WTC11 (cell line): ENCODE measurements around the gene FUT2. TPM values are rescaled to one million over a fixed set of nuclear protein-coding genes. Genes with fewer than 3 reads are reported as not detected.
A peak's percentile ranks its signal among the peaks of the same experiment; 100 is the strongest.

Experiments
- ATAC-seq: fragments of 200-7000 bp; cut with Tn5 transposase; 2 replicates; pipeline ENCODE4 v1.10.0; 2021; ENCODE audit warnings: mild to moderate bottlenecking, moderate library complexity
- CTCF ChIA-PET: fragments of 300-600 bp; sonication (Branson Sonifier 250); formaldehyde crosslinking; loops from one replicate; lab custom pipeline; 2021; ENCODE audit warnings: antibody characterized with exemption; lab: Charles Lee
- POLR2A ChIA-PET: fragments of 350-600 bp; sonication (Branson Sonifier 250); formaldehyde crosslinking; loops from one replicate; lab custom pipeline; 2021; ENCODE audit warnings: antibody characterized with exemption; lab: Charles Lee
- DNase-seq: peaks from one replicate; pipeline ENCODE4 v3.0.0; 2021; ENCODE audit warnings: low spot score
- H3K27ac Mint-ChIP-seq: 2 replicates; pipeline ENCODE4 v1.8.0; 2021; ENCODE audit warnings: mixed read lengths
- H3K27me3 Mint-ChIP-seq: 2 replicates; pipeline ENCODE4 v1.8.0; 2021; ENCODE audit warnings: low read depth, mild to moderate bottlenecking, moderate library complexity, mixed read lengths
- H3K36me3 Mint-ChIP-seq: 2 replicates; pipeline ENCODE4 v1.8.0; 2021; ENCODE audit warnings: mixed read lengths
- H3K4me1 Mint-ChIP-seq: 2 replicates; pipeline ENCODE4 v1.8.0; 2022; ENCODE audit warnings: mixed read lengths
- H3K4me3 Mint-ChIP-seq: 2 replicates; pipeline ENCODE4 v1.8.0; 2021; ENCODE audit warnings: mild to moderate bottlenecking, moderate library complexity, mixed read lengths
- H3K9me3 Mint-ChIP-seq: 2 replicates; pipeline ENCODE4 v1.8.0; 2021; ENCODE audit warnings: mixed read lengths
- AFF4 ChIP-seq: sonication (generic); formaldehyde crosslinking; IDR thresholded peaks from 2 replicates; pipeline ENCODE4 v1.8.1; 2023; ENCODE audit warnings: mild to moderate bottlenecking, missing genetic modification reagents, borderline replicate concordance
- ATF3 ChIP-seq: sonication (generic); formaldehyde crosslinking; conservative IDR thresholded peaks from 2 replicates; pipeline ENCODE4 v1.8.1; 2022; ENCODE audit warnings: mild to moderate bottlenecking, missing genetic modification reagents
- CREM ChIP-seq: sonication (generic); formaldehyde crosslinking; IDR thresholded peaks from 2 replicates; pipeline ENCODE4 v1.8.1; 2022; ENCODE audit warnings: mild to moderate bottlenecking, missing genetic modification reagents, moderate library complexity
- E2F1 ChIP-seq: sonication (generic); formaldehyde crosslinking; IDR thresholded peaks from 2 replicates; pipeline ENCODE4 v1.8.0; 2022; ENCODE audit warnings: mild to moderate bottlenecking, missing genetic modification reagents
- IRF1 ChIP-seq: sonication (generic); formaldehyde crosslinking; IDR thresholded peaks from 2 replicates; pipeline ENCODE4 v1.8.0; 2023; ENCODE audit warnings: missing genetic modification reagents
- MAX ChIP-seq: sonication (generic); formaldehyde crosslinking; IDR thresholded peaks from 2 replicates; pipeline ENCODE4 v1.8.0; 2022; ENCODE audit warnings: mild to moderate bottlenecking, missing genetic modification reagents
- NFATC4 ChIP-seq: fragments of 250-450 bp; sonication (Bioruptor Pico); IDR thresholded peaks from 2 replicates; pipeline ENCODE4 v1.9.0; 2021; ENCODE audit warnings: mild to moderate bottlenecking
- NFYB ChIP-seq: sonication (generic); formaldehyde crosslinking; conservative IDR thresholded peaks from 2 replicates; pipeline ENCODE4 v1.8.0; 2022; ENCODE audit warnings: low read depth, missing genetic modification reagents
- PRDM15 ChIP-seq: sonication (generic); formaldehyde crosslinking; IDR thresholded peaks from 2 replicates; pipeline ENCODE4 v1.8.0; 2022; ENCODE audit warnings: missing genetic modification reagents
- SP1 ChIP-seq: sonication (generic); formaldehyde crosslinking; conservative IDR thresholded peaks from 2 replicates; pipeline ENCODE4 v1.8.1; 2022; ENCODE audit warnings: missing genetic modification reagents
- TEAD1 ChIP-seq: sonication (generic); formaldehyde crosslinking; IDR thresholded peaks from 2 replicates; pipeline ENCODE4 v1.8.0; 2022; ENCODE audit warnings: mild to moderate bottlenecking, missing genetic modification reagents
- TP53 ChIP-seq: sonication (generic); formaldehyde crosslinking; IDR thresholded peaks from 2 replicates; pipeline ENCODE4 v1.8.1; 2023; ENCODE audit warnings: mild to moderate bottlenecking, missing genetic modification reagents
- ZBTB43 ChIP-seq: sonication (generic); formaldehyde crosslinking; IDR thresholded peaks from 2 replicates; pipeline ENCODE4 v1.8.1; 2023; ENCODE audit warnings: mild to moderate bottlenecking, missing genetic modification reagents
- ZNF263 ChIP-seq: sonication (generic); formaldehyde crosslinking; IDR thresholded peaks from 2 replicates; pipeline ENCODE4 v1.8.1; 2022; ENCODE audit warnings: low read depth, mild to moderate bottlenecking, moderate library complexity, missing genetic modification reagents
- ZNF317 ChIP-seq: sonication (generic); formaldehyde crosslinking; IDR thresholded peaks from 2 replicates; pipeline ENCODE4 v1.8.1; 2023; ENCODE audit warnings: low read depth, mild to moderate bottlenecking, moderate library complexity, missing genetic modification reagents, borderline replicate concordance
- ZNF671 ChIP-seq: fragments of 250-450 bp; sonication (Bioruptor Pico); IDR thresholded peaks from 2 replicates; pipeline ENCODE4 v1.8.0; 2021; ENCODE audit warnings: mild to moderate bottlenecking
- total RNA-seq: library from RNA; stranded (reverse); gene quantifications from 3 replicates; pipeline ENCODE4 v1.2.3, GENCODE V29; 2021

FUT2 gene
- total RNA-seq, 1 experiment from 2014 or later, result 5.9 TPM

GRCh38 chr19:48713041-48713863 is 17.5 kb downstream of the FUT2 start:
- peak overlapping the region; percentile 86 for H3K4me3 Mint-ChIP-seq
- POLR2A ChIA-PET, result interaction anchor here (0.5 to 2.3 kb wide), 6 partner anchors 18 to 1903 kb away, joined by 3 to 20 read pairs (median 5); partner anchors contain the start of genes FUT2 and GYS1
- peak; percentile 14 for ATAC-seq
- no peak for TF ChIP-seq TP53 (CRISPR knock-in tag)
- TF ChIP-seq ATF3 (CRISPR knock-in tag), result no peak
- no peak for TF ChIP-seq ZNF671 (CRISPR knock-in tag)
- TF ChIP-seq AFF4 (CRISPR knock-in tag), result no peak
- TF ChIP-seq ZBTB43 (CRISPR knock-in tag), result no peak
- no peak for TF ChIP-seq NFATC4 (CRISPR knock-in tag)
- no peak for TF ChIP-seq ZNF317 (CRISPR knock-in tag)
- TF ChIP-seq, all 79 proteins: peak for 0
- Mint-ChIP-seq H3K27ac (no peak overlapping the region), H3K27me3 (peaks cover 3% of the 10 kb centered on the region; the same call in 1 of the 2 replicates), H3K4me1 (peaks cover 30% of the 10 kb centered on the region), H3K36me3 (peaks cover 14% of the 10 kb centered on the region), H3K9me3 (peaks cover 7% of the 10 kb centered on the region)
- DNase-seq, result peak; percentile 59
- CTCF ChIA-PET, result interaction anchor here (0.6 to 4.7 kb wide), 21 partner anchors 9 to 286 kb away, joined by 3 to 51 read pairs (median 5); partner anchors contain the start of genes CA11, FUT2, IZUMO1 and RASIP1

- peaks cover 14% of the 10 kb centered on the region for H3K36me3 Mint-ChIP-seq
- peak; percentile 99 for DNase-seq
- H3K9me3 Mint-ChIP-seq, result peaks cover 7% of the 10 kb centered on the region
- CTCF ChIA-PET, result interaction anchor here (0.9 to 4.7 kb wide), 15 partner anchors 9 to 257 kb away, joined by 3 to 51 read pairs (median 7); partner anchors contain the start of genes CA11, FUT2 and RASIP1
- peaks cover 3% of the 10 kb centered on the region; the same call in 1 of the 2 replicates for H3K27me3 Mint-ChIP-seq
- POLR2A ChIA-PET, result interaction anchor here (1.1 to 2.3 kb wide), 3 partner anchors 18 to 33 kb away, joined by 4 to 20 read pairs (median 7); partner anchors contain the start of genes FUT2 and IZUMO1
- ATAC-seq, result peak; percentile 88
- no peak overlapping the region for H3K27ac Mint-ChIP-seq
- H3K4me1 Mint-ChIP-seq, result peaks cover 32% of the 10 kb centered on the region
- H3K4me3 Mint-ChIP-seq, result peak overlapping the region; percentile 86
- TF ChIP-seq PRDM15 (CRISPR knock-in tag), result peak; percentile 88
- TF ChIP-seq IRF1 (CRISPR knock-in tag), result no peak
- peak; percentile 17; the same call in 1 of the 2 replicates for TF ChIP-seq MAX (CRISPR knock-in tag)
- peak; percentile 90 for TF ChIP-seq SP1
- TF ChIP-seq NFYB (CRISPR knock-in tag), result peak; percentile 86
- TF ChIP-seq CREM, result peak; percentile 55; the same call in 1 of the 2 replicates
- TF ChIP-seq ZNF263 (CRISPR knock-in tag), result peak; percentile 84
- TF ChIP-seq E2F1, result no peak
- peak; percentile 10; the same call in 1 of the 2 replicates for TF ChIP-seq TEAD1 (CRISPR knock-in tag)
Observed at GRCh38 chr19:48713864-48714755, 18.3 kb downstream of the FUT2 start.
